Medulla oblongata (tissue), 1 donor: ENCODE data around the gene PCNX3.

Experiments
- DNase-seq: peaks from one replicate; pipeline ENCODE4 v3.0.0-alpha.2; 2015; ENCODE audit errors: extremely low spot score

Gene PCNX3

GRCh38 chr11:65580031-65580692, 35.4 kb upstream of the PCNX3 start:
- DNase-seq: no peak

- no peak for DNase-seq
Observed at GRCh38 chr11:65580756-65581155, 34.8 kb upstream of the PCNX3 start.

GRCh38 chr11:65581928-65582327, 33.6 kb upstream of the PCNX3 start:
- DNase-seq: no peak

- no peak for DNase-seq
Observed at GRCh38 chr11:65583589-65583988, 32.0 kb upstream of the PCNX3 start.

- no peak for DNase-seq
Observed at GRCh38 chr11:65584106-65584505, 31.5 kb upstream of the PCNX3 start.

GRCh38 chr11:65584723-65585171, 30.8 kb upstream of the PCNX3 start:
- DNase-seq: no peak

GRCh38 chr11:65585396-65586246, 30.0 kb upstream of the PCNX3 start:
- no peak for DNase-seq

- DNase-seq: no peak
Observed at GRCh38 chr11:65586247-65586630, 29.3 kb upstream of the PCNX3 start.

- no peak for DNase-seq
Observed at GRCh38 chr11:65586676-65587075, 28.9 kb upstream of the PCNX3 start.

- peak; percentile 56 for DNase-seq
Observed at GRCh38 chr11:65588199-65589054, 27.1 kb upstream of the PCNX3 start.

- no peak for DNase-seq
Observed at GRCh38 chr11:65589444-65590239, 25.9 kb upstream of the PCNX3 start.

GRCh38 chr11:65590240-65590738, 25.3 kb upstream of the PCNX3 start:
- DNase-seq: no peak

GRCh38 chr11:65591939-65592857, 23.4 kb upstream of the PCNX3 start:
- DNase-seq: no peak

- DNase-seq: no peak
Observed at GRCh38 chr11:65592858-65593517, 22.6 kb upstream of the PCNX3 start.

GRCh38 chr11:65593518-65594414, 21.8 kb upstream of the PCNX3 start:
- DNase-seq: peak; percentile 76

- no peak for DNase-seq
Observed at GRCh38 chr11:65595131-65595530, 20.4 kb upstream of the PCNX3 start.

- no peak for DNase-seq
Observed at GRCh38 chr11:65595543-65596281, 19.9 kb upstream of the PCNX3 start, which contains the start of gene KCNK7. Gene KCNK7 (minus strand): TSS chr11:65595800. CDS start chr11:65595772, 28 bp downstream.

GRCh38 chr11:65596520-65596919, 19.1 kb upstream of the PCNX3 start:
- DNase-seq: no peak
